SK-N-SH (cell line): ENCODE measurements around the gene UNC13B. TPM values are rescaled to one million over a fixed set of nuclear protein-coding genes. Genes with fewer than 3 reads are reported as not detected.

Experiments
- CTCF ChIA-PET: fragments of 300-600, 350-600 bp; formaldehyde crosslinking; extraction: SDS; loops from one replicate; lab custom pipeline; 2021; lab: Yijun Ruan, JAX
- POLR2A ChIA-PET: fragments of 350-600 bp; sonication (Branson Sonifier 250); formaldehyde crosslinking; extraction: SDS; loops from one replicate; lab custom pipeline; 2020; ENCODE audit warnings: antibody characterized with exemption, inconsistent platforms; lab: Yijun Ruan, JAX
- DNase-seq: peaks from one replicate; pipeline ENCODE4 v3.0.0; 2012
- H2AFZ ChIP-seq: fragments of 200-600 bp; sonication (generic); 2 replicates; pipeline ENCODE4 v1.8.1; 2016; ENCODE audit warnings: antibody characterized with exemption, mild to moderate bottlenecking, low read depth
- H3F3A ChIP-seq: fragments of 200-600 bp; sonication (generic); replicated peaks from 2 replicates; pipeline ENCODE3; 2016; ENCODE audit warnings: antibody characterized with exemption, mild to moderate bottlenecking; ENCODE audit not compliant: insufficient read depth
- H3K27ac ChIP-seq, 2 experiments: fragments of 200-500 bp in 1 of 2; fragments of 200-600 bp in 1 of 2; sonication (Bioruptor generic) in 1 of 2; sonication (generic), shearing (Covaris generic) in 1 of 2; 2 replicates each; pipeline versions ENCODE4 v1.5.1 to v1.6.1; 2014 to 2016; ENCODE audit warnings: low read depth in 2 of 2, inconsistent platforms in 1 of 2, low read length in 1 of 2, mild to moderate bottlenecking in 1 of 2, mixed read lengths in 1 of 2
- H3K27me3 ChIP-seq: fragments of 200-600 bp; sonication (generic), shearing (Covaris generic); 2 replicates; pipeline ENCODE4 v1.6.1; 2016; ENCODE audit warnings: mixed run types; ENCODE audit not compliant: insufficient read depth
- H3K36me3 ChIP-seq, 2 experiments: fragments of 200-500 bp in 1 of 2; fragments of 200-600 bp in 1 of 2; sonication (Bioruptor generic) in 1 of 2; sonication (generic) in 1 of 2; replicated peaks in 1 of 2; 2 replicates each; pipeline versions ENCODE3 to v1.5.1; 2014 to 2016; ENCODE audit warnings: low read length in 1 of 2, mild to moderate bottlenecking in 1 of 2; ENCODE audit not compliant: insufficient read depth in 2 of 2, control insufficient read depth in 1 of 2
- H3K4me1 ChIP-seq, 2 experiments: fragments of 200-500 bp in 1 of 2; fragments of 200-600 bp in 1 of 2; sonication (Bioruptor generic) in 1 of 2; sonication (generic), shearing (Covaris generic) in 1 of 2; 2 replicates each; pipeline versions ENCODE4 v1.5.1 to v1.6.1; 2014 to 2016; ENCODE audit warnings: low read depth in 1 of 2, low read length in 1 of 2, mixed run types in 1 of 2; ENCODE audit not compliant: insufficient read depth in 2 of 2, control insufficient read depth in 1 of 2
- H3K4me2 ChIP-seq: fragments of 200-600 bp; sonication (generic), shearing (Covaris generic); 2 replicates; pipeline ENCODE4 v1.6.1; 2017; ENCODE audit warnings: mixed run types
- H3K4me3 ChIP-seq, 2 experiments: fragments of 200-500 bp in 1 of 2; fragments of 200-600 bp in 1 of 2; sonication (Bioruptor generic) in 1 of 2; sonication (generic), shearing (Covaris generic) in 1 of 2; 2 replicates each; pipeline versions ENCODE4 v1.5.1 to v1.8.1; 2014 to 2016; ENCODE audit warnings: low read depth in 2 of 2, inconsistent platforms in 1 of 2, low read length in 1 of 2, mild to moderate bottlenecking in 1 of 2, mixed read lengths in 1 of 2, moderate library complexity in 1 of 2
- H3K79me2 ChIP-seq: fragments of 200-600 bp; sonication (generic); 2 replicates; pipeline ENCODE4 v1.8.1; 2017; ENCODE audit warnings: mild to moderate bottlenecking; ENCODE audit not compliant: insufficient read depth
- H3K9ac ChIP-seq: fragments of 200-600 bp; sonication (generic); 2 replicates; pipeline ENCODE4 v1.6.1; 2017; ENCODE audit warnings: mixed run types
- H3K9me2 ChIP-seq: fragments of 200-600 bp; sonication (generic); 2 replicates; pipeline ENCODE4 v1.6.1; 2017; ENCODE audit warnings: mixed run types
- H3K9me3 ChIP-seq: fragments of 200-600 bp; sonication (generic); 2 replicates; pipeline ENCODE4 v1.6.1; 2017; ENCODE audit warnings: mixed run types, mild to moderate bottlenecking, moderate library complexity
- H4K20me1 ChIP-seq: fragments of 200-600 bp; sonication (generic); 2 replicates; pipeline ENCODE4 v1.6.1; 2017; ENCODE audit warnings: mild to moderate bottlenecking, mixed run types; ENCODE audit not compliant: insufficient read depth
- EP300 ChIP-seq, 2 experiments: IDR thresholded peaks; 2 replicates each; pipeline versions ENCODE4 v1.4.0 to v1.6.1; 2012; ENCODE audit warnings: borderline replicate concordance in 1 of 2, low read depth in 1 of 2, low read length in 1 of 2
- EZH2phosphoT487 ChIP-seq: fragments of 200-600 bp; sonication (generic); IDR thresholded peaks from 2 replicates; pipeline ENCODE4 v1.6.1; 2017; ENCODE audit warnings: low read depth, mixed run types, mild to moderate bottlenecking, antibody characterized with exemption, moderate library complexity, borderline replicate concordance
- FOSL2 ChIP-seq: IDR thresholded peaks from 2 replicates; pipeline ENCODE4 v1.4.0; 2012; ENCODE audit warnings: low read depth, mild to moderate bottlenecking, moderate library complexity, borderline replicate concordance
- FOXJ3 ChIP-seq: sonication (generic); formaldehyde crosslinking; IDR thresholded peaks from 2 replicates; pipeline ENCODE4 v1.5.1; 2020; ENCODE audit warnings: mild to moderate bottlenecking, missing genetic modification reagents
- FOXM1 ChIP-seq: IDR thresholded peaks from 2 replicates; pipeline ENCODE4 v1.4.0; 2012; ENCODE audit warnings: low read depth, mild to moderate bottlenecking
- GABPA ChIP-seq: IDR thresholded peaks from 2 replicates; pipeline ENCODE4 v1.4.0; 2012; ENCODE audit warnings: low read depth, mild to moderate bottlenecking
- GATA2 ChIP-seq: sonication (generic); formaldehyde crosslinking; IDR thresholded peaks from 2 replicates; pipeline ENCODE4 v1.5.0; 2020; ENCODE audit warnings: mild to moderate bottlenecking, missing genetic modification reagents
- MEF2A ChIP-seq: IDR thresholded peaks from 2 replicates; pipeline ENCODE4 v1.4.0; 2012; ENCODE audit warnings: low read depth, borderline replicate concordance
- NFIC ChIP-seq: IDR thresholded peaks from 2 replicates; pipeline ENCODE4 v1.4.0; 2012; ENCODE audit warnings: borderline replicate concordance
- NRF1 ChIP-seq: IDR thresholded peaks from 2 replicates; pipeline ENCODE4 v1.6.1; 2012; ENCODE audit warnings: low read depth, mild to moderate bottlenecking, low read length
- PBX3 ChIP-seq: IDR thresholded peaks from 2 replicates; pipeline ENCODE4; 2012
- POLR2AphosphoS5 ChIP-seq: IDR thresholded peaks from 2 replicates; pipeline ENCODE4 v1.6.1; 2012; ENCODE audit warnings: low read depth, low read length
- RCOR1 ChIP-seq: fragments of 150-350 bp; IDR thresholded peaks from 2 replicates; pipeline ENCODE4 v1.6.1; 2017; ENCODE audit warnings: antibody characterized with exemption, low read length
- SIN3A ChIP-seq: IDR thresholded peaks from 2 replicates; pipeline ENCODE4 v1.6.1; 2012; ENCODE audit warnings: low read depth, mild to moderate bottlenecking, low read length, moderate library complexity, borderline replicate concordance
- SMC3 ChIP-seq: IDR thresholded peaks from 2 replicates; pipeline ENCODE4 v1.6.1; 2012; ENCODE audit warnings: low read depth, low read length, improper control_type of control experiment
- YY1 ChIP-seq: IDR thresholded peaks from 2 replicates; pipeline ENCODE4 v1.4.0; 2012; ENCODE audit warnings: low read depth, mild to moderate bottlenecking
- ZBTB33 ChIP-seq: IDR thresholded peaks from 2 replicates; pipeline ENCODE4 v1.4.0; 2012; ENCODE audit warnings: low read depth, borderline replicate concordance
- WGBS: methylation state at CpG from one replicate; pipeline ENCODE4 v1.1.6; 2017; ENCODE audit warnings: low lambda C conversion rate; 5-methylcytosine and 5-hydroxymethylcytosine counted together
- polyA plus RNA-seq, 3 experiments: library from polyadenylated mRNA; depleted of rRNA; stranded (reverse); fragments of >200 nt; gene quantifications; 2 replicates each; pipeline ENCODE4 v1.2.3, GENCODE V29; 2012
- TF ChIP-seq, protein P1 (sequence below): fragments of 150-350 bp; IDR thresholded peaks from 2 replicates; pipeline ENCODE4 v1.6.1; 2017; ENCODE audit warnings: antibody characterized with exemption, low read length, low read depth, borderline replicate concordance
- TF ChIP-seq, protein P2 (sequence below): fragments of 150-350 bp; IDR thresholded peaks from 2 replicates; pipeline ENCODE4 v1.6.1; 2016; ENCODE audit warnings: mild to moderate bottlenecking, low read depth, low read length
- TF ChIP-seq, protein P3 (sequence below): fragments of 200-600 bp; sonication (generic); IDR thresholded peaks from 2 replicates; pipeline ENCODE4 v1.6.1; 2017; ENCODE audit warnings: antibody characterized with exemption, mild to moderate bottlenecking, moderate library complexity
- TF ChIP-seq, protein P4 (sequence below): IDR thresholded peaks from 2 replicates; pipeline ENCODE4 v1.4.0; 2012; ENCODE audit warnings: low read depth

UNC13B gene
- polyA plus RNA-seq, 1 of the 3 experiments (the other 2 are of a cell fraction): 8.1 TPM

DNA sequence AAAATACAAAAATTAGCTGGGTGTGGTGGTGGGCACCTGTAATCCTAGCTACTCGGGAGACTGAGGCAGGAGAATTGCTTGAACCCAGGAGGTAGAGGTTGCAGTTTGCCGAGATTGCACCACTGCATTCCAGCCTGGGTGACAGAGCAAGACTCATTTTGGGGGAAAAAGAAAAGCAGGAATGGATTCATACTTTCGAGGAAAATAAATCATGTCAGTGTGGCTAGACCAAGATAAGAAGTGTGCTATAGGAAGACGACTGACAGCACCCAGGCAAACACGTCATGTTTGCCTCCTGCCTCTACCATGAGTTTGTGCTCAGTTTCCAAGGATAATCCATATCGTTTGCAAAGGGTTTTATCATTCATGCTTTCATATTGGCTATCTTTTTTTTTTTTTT, 26.9 kb upstream of the UNC13B start (continued):
- TF ChIP-seq RCOR1: no peak
- TF ChIP-seq FOXJ3: no peak
- no peak for TF ChIP-seq SMC3

DNA sequence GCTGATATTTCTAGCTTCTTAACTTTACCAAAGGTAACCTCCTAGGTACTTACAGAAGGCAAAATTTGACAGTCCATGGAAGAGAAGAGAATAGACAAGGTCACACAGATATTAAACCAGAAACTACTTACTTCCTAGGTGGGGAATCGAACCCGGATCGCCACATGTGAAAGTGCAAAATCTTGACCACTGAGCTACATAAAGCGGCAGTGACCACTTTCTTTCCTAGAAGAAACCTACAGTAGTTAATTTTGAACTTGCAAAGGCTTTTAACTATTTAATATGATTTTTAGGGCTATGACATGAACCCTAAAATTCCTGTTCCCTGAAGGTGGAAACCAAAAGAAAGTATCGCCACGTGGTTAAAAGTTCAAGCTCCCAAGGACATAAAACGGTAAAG, 25.8 kb upstream of the UNC13B start:
- H3K36me3 ChIP-seq: no peaks in the 10 kb centered on the region
- H3K9me3 ChIP-seq: peaks cover 4% of the 10 kb centered on the region; the same call in 1 of the 2 replicates
- POLR2A ChIA-PET: no interaction called here
- WGBS: 78% methylated on average over 7 of the region's 7 CpGs
- H3K4me2 ChIP-seq: no peak overlapping the region
- no peaks in the 10 kb centered on the region for H4K20me1 ChIP-seq
- H3K27me3 ChIP-seq: no peaks in the 10 kb centered on the region
- H3K27ac ChIP-seq: no peak overlapping the region
- no peaks in the 10 kb centered on the region for H3K9me2 ChIP-seq
- H3K9ac ChIP-seq: no peak overlapping the region
- no peak for TF ChIP-seq FOSL2
- TF ChIP-seq GABPA: no peak
- TF ChIP-seq NRF1: no peak
- no peak for TF ChIP-seq EZH2phosphoT487
- no peak for TF ChIP-seq PBX3
- TF ChIP-seq, protein P1, sequence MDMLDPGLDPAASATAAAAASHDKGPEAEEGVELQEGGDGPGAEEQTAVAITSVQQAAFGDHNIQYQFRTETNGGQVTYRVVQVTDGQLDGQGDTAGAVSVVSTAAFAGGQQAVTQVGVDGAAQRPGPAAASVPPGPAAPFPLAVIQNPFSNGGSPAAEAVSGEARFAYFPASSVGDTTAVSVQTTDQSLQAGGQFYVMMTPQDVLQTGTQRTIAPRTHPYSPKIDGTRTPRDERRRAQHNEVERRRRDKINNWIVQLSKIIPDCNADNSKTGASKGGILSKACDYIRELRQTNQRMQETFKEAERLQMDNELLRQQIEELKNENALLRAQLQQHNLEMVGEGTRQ: no peak
- no peak for TF ChIP-seq YY1
- TF ChIP-seq SMC3: no peak
- TF ChIP-seq GATA2: no peak
- no peak for TF ChIP-seq FOXM1
- TF ChIP-seq MEF2A: no peak
- TF ChIP-seq EP300 (IDR thresholded peaks at IDR 0.05; ENCODE audit: borderline replicate concordance in 1 of 2, low read depth in 1 of 2, low read length in 1 of 2): no peak
- TF ChIP-seq, protein P2, sequence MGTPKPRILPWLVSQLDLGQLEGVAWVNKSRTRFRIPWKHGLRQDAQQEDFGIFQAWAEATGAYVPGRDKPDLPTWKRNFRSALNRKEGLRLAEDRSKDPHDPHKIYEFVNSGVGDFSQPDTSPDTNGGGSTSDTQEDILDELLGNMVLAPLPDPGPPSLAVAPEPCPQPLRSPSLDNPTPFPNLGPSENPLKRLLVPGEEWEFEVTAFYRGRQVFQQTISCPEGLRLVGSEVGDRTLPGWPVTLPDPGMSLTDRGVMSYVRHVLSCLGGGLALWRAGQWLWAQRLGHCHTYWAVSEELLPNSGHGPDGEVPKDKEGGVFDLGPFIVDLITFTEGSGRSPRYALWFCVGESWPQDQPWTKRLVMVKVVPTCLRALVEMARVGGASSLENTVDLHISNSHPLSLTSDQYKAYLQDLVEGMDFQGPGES: no peak
- TF ChIP-seq, protein P3, sequence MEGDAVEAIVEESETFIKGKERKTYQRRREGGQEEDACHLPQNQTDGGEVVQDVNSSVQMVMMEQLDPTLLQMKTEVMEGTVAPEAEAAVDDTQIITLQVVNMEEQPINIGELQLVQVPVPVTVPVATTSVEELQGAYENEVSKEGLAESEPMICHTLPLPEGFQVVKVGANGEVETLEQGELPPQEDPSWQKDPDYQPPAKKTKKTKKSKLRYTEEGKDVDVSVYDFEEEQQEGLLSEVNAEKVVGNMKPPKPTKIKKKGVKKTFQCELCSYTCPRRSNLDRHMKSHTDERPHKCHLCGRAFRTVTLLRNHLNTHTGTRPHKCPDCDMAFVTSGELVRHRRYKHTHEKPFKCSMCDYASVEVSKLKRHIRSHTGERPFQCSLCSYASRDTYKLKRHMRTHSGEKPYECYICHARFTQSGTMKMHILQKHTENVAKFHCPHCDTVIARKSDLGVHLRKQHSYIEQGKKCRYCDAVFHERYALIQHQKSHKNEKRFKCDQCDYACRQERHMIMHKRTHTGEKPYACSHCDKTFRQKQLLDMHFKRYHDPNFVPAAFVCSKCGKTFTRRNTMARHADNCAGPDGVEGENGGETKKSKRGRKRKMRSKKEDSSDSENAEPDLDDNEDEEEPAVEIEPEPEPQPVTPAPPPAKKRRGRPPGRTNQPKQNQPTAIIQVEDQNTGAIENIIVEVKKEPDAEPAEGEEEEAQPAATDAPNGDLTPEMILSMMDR: no peak
- no peak for TF ChIP-seq POLR2AphosphoS5
- TF ChIP-seq SIN3A: no peak
- TF ChIP-seq ZBTB33: no peak
- TF ChIP-seq, protein P4, sequence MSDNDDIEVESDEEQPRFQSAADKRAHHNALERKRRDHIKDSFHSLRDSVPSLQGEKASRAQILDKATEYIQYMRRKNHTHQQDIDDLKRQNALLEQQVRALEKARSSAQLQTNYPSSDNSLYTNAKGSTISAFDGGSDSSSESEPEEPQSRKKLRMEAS: no peak
- TF ChIP-seq RCOR1: no peak
- no peak for TF ChIP-seq NFIC
- CTCF ChIA-PET: interaction anchor here (1.1 kb wide), 1 partner anchor 19 kb away, joined by 4 read pairs; no protein-coding TSS in a partner anchor
- H3K79me2 ChIP-seq: no peaks in the 10 kb centered on the region
- no peak for DNase-seq
- no peak overlapping the region for H3K4me3 ChIP-seq
- no peaks in the 10 kb centered on the region for H3F3A ChIP-seq
- H2AFZ ChIP-seq: no peak overlapping the region
- no peaks in the 10 kb centered on the region for H3K4me1 ChIP-seq
